ENCODE results near the gene TAF7L. TPM values are rescaled to one million over a fixed set of nuclear protein-coding genes. Genes with fewer than 3 reads are reported as not detected.

Gene TAF7L
- total RNA-seq = 0.69 and 0.95 TPM in 2 replicates

GRCh38 chrX:101290957-101291603 lies at the start of gene TAF7L:
Gene TAF7L, minus strand, starts transcription at chrX:101291334. Its CDS starts 3,791 bp downstream, at chrX:101287543.

GRCh38 chrX:101219116-101219863 lies 71.8 kb downstream of the TAF7L start, which contains the start of gene DRP2:
Gene DRP2, plus strand, starts transcription at chrX:101219786. Its CDS starts 11,862 bp downstream, at chrX:101231648.

Other genes starting within 250 kb of the TAF7L start
- gene TRMT2B, start 239.2 kb downstream of the TAF7L start, total RNA-seq = 10.0 and 12.8 TPM in 2 replicates
- 20.6 and 28.9 TPM in 2 replicates for gene TMEM35A, start 212.5 kb downstream of the TAF7L start, total RNA-seq
- 2.2 and 4.7 TPM in 2 replicates for gene CENPI, start 193.1 kb downstream of the TAF7L start, total RNA-seq
- 1.9 and 2.3 TPM in 2 replicates for gene DRP2, start 71.5 kb downstream of the TAF7L start, total RNA-seq
- 1.5 and 2.0 TPM in 2 replicates for gene TIMM8A, start 57.4 kb upstream of the TAF7L start, total RNA-seq
- gene BTK, start 94.9 kb upstream of the TAF7L start, total RNA-seq = not detected in 2 replicates
- gene RPL36A, start 99.7 kb upstream of the TAF7L start, total RNA-seq = 470 and 648 TPM in 2 replicates
- gene GLA, start 116.6 kb upstream of the TAF7L start, total RNA-seq = 23.3 and 24.7 TPM in 2 replicates
- gene HNRNPH2, start 116.9 kb upstream of the TAF7L start, total RNA-seq = 101 and 118 TPM in 2 replicates
- 5.7 and 5.8 TPM in 2 replicates for gene ARMCX4, start 194.1 kb upstream of the TAF7L start, total RNA-seq